HG02798 (cell line): ENCODE results near the gene DCAF8.

Source experiments
- ATAC-seq: cut with Tn5 transposase; IDR thresholded peaks from one replicate; pipeline ENCODE4 v1.9.1; 2021; ENCODE audit warnings: mild to moderate bottlenecking; ENCODE audit not compliant: unreplicated experiment, poor library complexity

DCAF8 gene

DNA sequence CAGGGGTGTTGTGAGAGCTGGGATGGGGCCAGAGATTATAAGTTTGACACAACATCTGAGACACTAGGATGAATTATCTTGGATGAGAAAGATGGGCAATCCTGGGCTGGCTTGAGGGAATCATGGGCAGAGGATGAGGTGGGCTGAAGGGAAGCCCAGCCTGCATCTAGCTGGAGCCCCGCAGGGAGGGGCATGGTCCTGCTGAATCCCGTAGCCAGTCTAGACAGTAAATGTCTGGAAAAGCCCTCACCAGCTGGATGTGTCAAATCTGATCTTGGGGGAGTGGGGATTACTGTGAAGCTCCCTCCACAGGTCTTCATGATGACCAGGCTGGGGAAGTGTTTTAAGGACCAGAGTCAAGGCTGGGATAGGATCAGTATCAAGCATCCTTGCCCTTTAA lies 75.6 kb downstream of the DCAF8 start:
- no peak for ATAC-seq

DNA sequence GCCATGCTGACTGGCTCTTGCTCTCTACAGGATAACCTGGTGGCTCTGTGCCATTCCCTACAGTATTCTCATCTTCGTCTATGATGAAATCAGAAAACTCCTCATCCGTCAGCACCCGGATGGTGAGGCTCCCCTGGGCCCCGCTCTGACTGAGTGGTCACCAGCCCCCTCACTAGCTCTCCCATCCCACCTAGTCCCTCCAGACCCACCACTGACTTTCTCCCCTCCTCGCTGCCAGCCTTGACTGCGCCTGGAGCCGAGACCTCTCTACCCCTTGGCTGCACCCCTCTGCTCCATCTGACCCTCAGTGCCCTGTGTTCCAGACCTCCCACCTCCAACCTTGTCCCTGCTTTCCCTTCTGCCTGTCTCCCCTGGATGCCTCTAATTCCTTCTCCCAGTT lies 76.1 kb downstream of the DCAF8 start:
- no peak for ATAC-seq

DNA sequence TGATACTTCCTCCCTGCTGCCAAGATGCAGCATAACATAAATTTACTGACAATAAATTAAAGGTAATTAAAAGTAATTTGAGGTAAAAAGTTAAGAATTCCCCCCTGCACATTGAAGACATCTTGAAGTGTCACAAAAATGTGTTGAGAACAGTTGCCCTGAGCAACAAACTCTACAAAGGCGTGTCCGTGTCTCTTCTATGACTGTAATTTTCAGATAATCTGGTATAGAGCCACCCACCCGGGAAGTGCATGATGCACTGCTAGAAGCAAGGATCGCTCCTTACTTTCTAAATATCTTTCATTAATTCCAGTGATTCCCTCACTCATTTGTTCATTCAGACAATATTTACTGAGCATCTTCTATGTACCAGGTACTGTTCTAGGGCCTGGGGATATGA lies 83.0 kb downstream of the DCAF8 start:
- no peak for ATAC-seq

GRCh38 chr1:160178731-160179130 lies 83.6 kb downstream of the DCAF8 start:
- ATAC-seq: no peak

DNA sequence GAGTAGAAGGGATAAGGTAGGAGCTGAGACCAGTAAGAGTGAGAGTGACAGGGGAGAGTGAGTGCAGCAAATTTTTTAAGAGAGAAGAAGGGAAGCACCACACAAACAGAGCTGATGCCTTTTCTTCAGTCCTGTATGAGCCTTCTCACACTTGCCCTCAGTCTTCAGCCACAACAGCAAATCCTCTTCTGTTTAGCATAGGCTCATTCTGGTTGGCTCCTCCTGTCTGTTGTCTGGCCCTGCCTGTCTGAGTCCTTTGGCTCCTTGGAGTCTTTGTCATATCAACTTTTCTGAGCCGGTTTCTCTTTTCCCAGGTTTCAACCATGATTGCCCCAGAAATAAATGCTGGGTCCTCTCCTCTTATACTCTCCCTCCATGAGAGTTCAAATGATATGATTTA lies 84.7 kb downstream of the DCAF8 start:
- no peak for ATAC-seq

DNA sequence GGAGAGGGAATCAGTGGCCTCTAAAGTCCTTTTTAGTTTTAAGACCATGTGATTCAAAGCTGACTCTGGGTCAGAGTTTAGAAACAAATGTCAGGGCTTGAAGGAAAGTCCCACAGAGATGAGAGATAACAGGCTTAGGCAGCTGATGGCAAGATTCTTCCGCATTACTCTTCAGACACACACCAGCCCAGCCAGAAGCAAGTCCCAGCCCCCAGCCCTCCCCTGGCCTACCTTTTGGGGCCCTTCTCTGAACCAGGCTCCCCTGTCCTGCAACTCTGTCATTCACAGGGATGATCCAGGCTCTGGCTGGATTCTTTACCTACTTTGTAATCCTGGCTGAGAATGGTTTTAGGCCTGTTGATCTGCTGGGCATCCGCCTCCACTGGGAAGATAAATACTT lies 85.1 kb downstream of the DCAF8 start:
- no peak for ATAC-seq

- ATAC-seq: no peak
Observed at GRCh38 chr1:160171980-160172379, 90.4 kb downstream of the DCAF8 start.

DNA sequence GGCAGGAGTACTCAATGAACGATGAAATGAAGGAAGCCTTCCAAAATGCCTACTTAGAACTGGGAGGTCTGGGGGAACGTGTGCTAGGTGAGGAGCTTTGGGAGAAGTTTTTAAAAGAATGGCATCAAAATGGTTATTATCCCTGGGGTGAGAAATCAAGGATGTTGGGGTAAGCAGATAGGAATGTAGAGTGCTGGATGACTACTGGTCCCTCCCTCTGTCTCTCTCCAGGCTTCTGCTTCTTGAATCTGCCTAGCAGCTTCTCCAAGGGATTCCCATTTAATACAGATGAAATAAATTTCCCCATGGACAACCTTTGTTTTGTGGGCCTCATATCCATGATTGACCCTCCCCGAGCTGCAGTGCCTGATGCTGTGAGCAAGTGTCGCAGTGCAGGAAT lies 91.0 kb downstream of the DCAF8 start:
- no peak for ATAC-seq

DNA sequence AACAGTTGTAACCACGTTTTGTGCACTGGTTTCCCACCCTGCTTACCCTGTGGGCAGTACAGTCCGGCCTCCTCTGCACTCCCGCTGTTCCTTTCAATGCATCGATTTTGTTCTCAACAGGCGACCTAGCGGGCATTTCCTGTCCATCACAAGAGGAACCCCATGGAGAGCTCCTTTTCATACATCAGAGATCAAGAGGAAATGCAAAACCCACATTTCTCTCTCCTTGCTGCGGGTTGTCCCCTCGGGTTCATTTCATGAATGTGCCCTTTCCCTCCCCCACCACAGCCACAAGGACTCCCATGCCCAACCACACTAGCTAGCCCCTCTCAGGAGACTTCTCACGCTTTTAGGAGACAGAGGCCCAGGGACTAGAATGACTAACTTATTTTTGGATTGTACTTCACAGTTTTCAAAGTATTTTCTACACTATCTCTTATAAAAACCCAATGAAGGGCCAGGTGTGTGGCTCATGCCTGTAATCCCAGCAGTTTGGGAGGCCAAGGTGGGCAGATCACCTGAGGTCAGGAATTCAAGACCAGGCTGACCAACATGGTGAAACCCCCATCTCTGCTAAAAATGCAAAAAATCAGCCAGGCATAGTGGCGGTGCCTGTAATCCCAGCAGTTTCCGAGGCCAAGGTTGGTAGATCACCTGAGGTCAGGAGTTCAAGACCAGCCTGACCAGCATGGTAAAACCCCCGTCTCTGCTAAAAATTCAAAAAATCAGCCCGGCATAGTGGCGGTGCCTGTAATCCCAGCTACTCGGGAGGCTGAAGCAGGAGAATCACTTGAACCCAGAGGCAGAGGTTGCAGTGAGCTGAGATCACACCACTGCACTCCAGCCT lies 92.6 kb downstream of the DCAF8 start:
- ATAC-seq: peak; percentile 63

DNA sequence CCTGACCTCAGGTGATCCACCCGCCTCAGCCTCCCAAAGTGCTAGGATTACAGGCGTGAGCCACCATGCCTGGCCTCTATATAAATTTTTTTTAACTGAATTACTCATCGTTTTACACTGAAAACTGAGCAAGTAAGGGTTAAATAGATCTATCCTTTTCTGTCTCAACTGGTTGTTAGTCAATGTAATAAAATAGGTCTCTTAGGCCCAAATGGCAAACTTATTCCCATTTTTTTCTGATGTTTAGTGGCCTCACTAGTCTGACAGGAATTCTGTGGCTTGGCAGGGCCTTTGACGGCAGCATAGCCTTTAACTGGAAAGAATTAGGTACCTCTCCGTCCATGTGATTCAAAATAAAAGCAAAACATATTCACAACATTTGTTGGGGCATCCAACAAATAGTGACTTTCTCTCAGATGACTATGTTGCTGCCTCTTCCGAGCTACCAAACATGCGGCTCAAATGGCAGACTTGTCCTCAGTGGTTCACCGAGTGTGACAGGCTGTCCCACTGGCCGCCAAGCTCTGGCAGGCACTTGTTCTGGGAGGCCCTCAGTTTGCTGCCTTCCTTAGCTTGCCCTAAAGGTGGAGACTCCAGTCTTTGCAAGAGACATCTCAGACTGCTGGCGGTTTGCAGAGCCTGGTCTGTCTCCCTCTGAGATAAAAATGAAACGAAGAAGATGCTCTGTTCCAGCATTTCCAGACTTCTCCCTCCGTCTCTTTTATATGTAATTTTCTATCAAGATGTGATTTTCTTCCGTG lies 93.6 kb downstream of the DCAF8 start:
- ATAC-seq: no peak

- no peak for ATAC-seq
Observed at GRCh38 chr1:160168016-160168415, 94.3 kb downstream of the DCAF8 start.

DNA sequence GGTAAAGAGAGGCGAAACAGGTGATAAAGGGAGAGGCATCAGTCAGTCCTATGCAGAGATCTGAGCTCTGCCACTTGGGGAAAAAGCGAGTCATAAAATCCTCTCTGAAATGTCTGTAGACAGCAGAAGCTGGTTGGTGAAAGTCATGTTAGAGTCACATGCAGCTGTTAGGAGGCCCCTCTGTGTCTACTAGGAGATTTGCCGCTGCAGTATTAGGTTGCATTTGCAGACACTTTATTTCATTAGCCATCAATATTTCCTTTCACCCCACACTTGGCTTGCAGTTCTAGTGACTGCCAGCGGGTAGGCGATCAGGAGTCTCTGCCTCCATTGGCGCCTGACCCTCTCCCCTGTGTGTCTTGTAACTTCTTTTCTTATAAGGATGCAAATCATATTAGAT lies 94.8 kb downstream of the DCAF8 start:
- no peak for ATAC-seq

GRCh38 chr1:160167056-160167455 lies 95.3 kb downstream of the DCAF8 start:
- ATAC-seq: no peak

DNA sequence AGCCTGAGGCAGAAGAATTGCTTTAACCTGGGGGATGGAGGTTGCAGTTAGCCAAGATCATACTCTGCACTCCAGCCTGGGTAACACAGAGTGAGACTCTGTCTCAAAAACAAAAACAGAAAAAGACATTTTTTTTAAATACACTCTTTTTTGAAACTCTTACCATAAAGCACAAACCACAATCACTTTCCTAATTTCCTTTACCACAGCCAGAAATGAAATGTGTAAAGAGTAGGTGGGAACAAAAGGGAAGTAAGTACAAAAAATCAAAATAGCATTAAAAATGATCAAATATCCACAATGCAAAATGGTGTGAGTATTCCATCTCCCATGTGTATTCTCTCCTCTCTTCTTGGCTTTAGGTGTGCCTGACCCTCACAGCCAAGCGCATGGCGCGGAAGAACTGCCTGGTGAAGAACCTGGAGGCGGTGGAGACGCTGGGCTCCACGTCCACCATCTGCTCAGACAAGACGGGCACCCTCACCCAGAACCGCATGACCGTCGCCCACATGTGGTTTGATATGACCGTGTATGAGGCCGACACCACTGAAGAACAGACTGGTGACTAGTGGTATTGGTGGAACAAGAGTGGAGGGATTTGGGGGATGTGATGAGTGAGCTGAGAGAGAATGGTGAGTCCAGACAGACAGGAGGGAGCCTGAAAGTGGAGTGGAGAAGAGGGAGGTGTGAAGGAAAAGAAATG lies 96.0 kb downstream of the DCAF8 start:
- no peak for ATAC-seq
